Measurements from ENCODE around the gene APRT. TPM values are rescaled to one million over a fixed set of nuclear protein-coding genes. Genes with fewer than 3 reads are reported as not detected.

Gene APRT
- polyA plus RNA-seq, 1 experiment, result 152 TPM

DNA sequence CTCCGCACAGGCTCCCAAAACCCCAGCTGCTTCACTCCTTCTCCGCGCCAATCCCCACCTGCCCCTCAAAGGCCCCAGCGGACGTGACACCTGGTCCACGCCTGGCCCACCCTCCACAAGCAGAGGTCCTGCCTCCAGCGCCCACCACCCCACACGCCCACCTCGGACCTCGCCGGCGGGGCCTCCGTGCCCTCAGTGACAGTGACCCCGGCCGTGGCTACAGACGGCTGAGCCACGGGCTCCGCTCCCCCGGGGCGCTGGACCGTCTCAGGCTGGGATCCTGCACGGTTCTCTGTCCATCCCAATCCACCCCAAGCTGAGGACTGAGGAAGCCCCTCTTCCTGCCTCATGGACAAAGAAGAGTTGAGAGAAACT, 51.8 kb downstream of the APRT start:
- POLR2A ChIA-PET, result no interaction called here
- TF ChIP-seq, protein P1, sequence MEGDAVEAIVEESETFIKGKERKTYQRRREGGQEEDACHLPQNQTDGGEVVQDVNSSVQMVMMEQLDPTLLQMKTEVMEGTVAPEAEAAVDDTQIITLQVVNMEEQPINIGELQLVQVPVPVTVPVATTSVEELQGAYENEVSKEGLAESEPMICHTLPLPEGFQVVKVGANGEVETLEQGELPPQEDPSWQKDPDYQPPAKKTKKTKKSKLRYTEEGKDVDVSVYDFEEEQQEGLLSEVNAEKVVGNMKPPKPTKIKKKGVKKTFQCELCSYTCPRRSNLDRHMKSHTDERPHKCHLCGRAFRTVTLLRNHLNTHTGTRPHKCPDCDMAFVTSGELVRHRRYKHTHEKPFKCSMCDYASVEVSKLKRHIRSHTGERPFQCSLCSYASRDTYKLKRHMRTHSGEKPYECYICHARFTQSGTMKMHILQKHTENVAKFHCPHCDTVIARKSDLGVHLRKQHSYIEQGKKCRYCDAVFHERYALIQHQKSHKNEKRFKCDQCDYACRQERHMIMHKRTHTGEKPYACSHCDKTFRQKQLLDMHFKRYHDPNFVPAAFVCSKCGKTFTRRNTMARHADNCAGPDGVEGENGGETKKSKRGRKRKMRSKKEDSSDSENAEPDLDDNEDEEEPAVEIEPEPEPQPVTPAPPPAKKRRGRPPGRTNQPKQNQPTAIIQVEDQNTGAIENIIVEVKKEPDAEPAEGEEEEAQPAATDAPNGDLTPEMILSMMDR (IDR thresholded peaks at IDR 0.05; ENCODE audit: insufficient read depth, low read depth, low read length), result no peak
- Histone ChIP-seq H3K36me3 (ENCODE audit: control insufficient read depth, insufficient read depth, low read length) (peaks cover 12% of the 10 kb centered on the region), H3K4me3 (ENCODE audit: low read depth, low read length) (no peak overlapping the region), H3K27me3 (ENCODE audit: control insufficient read depth, insufficient read depth, low read length) (no peaks in the 10 kb centered on the region)
- DNase-seq (ENCODE audit: low read depth), result no peak
- CTCF ChIA-PET, result interaction anchor here (0.9 to 2.2 kb wide), 3 partner anchors 9 to 23 kb away, joined by 3 to 8 read pairs (median 3); no protein-coding TSS in a partner anchor

Other genes starting within 250 kb of the APRT start
- gene ZC3H18, start 241.5 kb downstream of the APRT start, polyA plus RNA-seq (2011; rRNA removed), result 7.9 and 11.2 TPM in 2 replicates
- gene IL17C, start 173.4 kb downstream of the APRT start, polyA plus RNA-seq (2011; rRNA removed), result not detected in 2 replicates
- 120 and 187 TPM in 2 replicates for gene CYBA, start 160.9 kb downstream of the APRT start, polyA plus RNA-seq (2011; rRNA removed)
- 9.6 and 17.4 TPM in 2 replicates for gene MVD, start 148.8 kb downstream of the APRT start, polyA plus RNA-seq (2011; rRNA removed)
- not detected in 2 replicates for gene SNAI3, start 125.4 kb downstream of the APRT start, polyA plus RNA-seq (2011; rRNA removed)
- gene RNF166, start 105.5 kb downstream of the APRT start, polyA plus RNA-seq (2011; rRNA removed), result 7.8 and 11.9 TPM in 2 replicates
- gene CTU2, start 105.4 kb downstream of the APRT start, polyA plus RNA-seq (2011; rRNA removed), result 10.3 and 16.9 TPM in 2 replicates
- gene PIEZO1, start 26.7 kb downstream of the APRT start, polyA plus RNA-seq (2011; rRNA removed), result 58.1 and 139 TPM in 2 replicates
- gene CDT1, start 8.1 kb downstream of the APRT start, polyA plus RNA-seq (2011; rRNA removed), result 2.2 and 2.4 TPM in 2 replicates
- 6.3 and 9.7 TPM in 2 replicates for gene GALNS, start 45.0 kb upstream of the APRT start, polyA plus RNA-seq (2011; rRNA removed)
- 84.8 and 116 TPM in 2 replicates for gene TRAPPC2L, start 45.2 kb upstream of the APRT start, polyA plus RNA-seq (2011; rRNA removed)
- gene PABPN1L, start 54.7 kb upstream of the APRT start, polyA plus RNA-seq (2011; rRNA removed), result not detected in 2 replicates
- gene CBFA2T3, start 165.3 kb upstream of the APRT start, polyA plus RNA-seq (2011; rRNA removed), result not detected in 2 replicates

Data from BJ (cell line).